Erythroblast (primary cell): ENCODE measurements around the gene TAF3.

Experiments
- GATA1 ChIP-seq: IDR thresholded peaks from 2 replicates; pipeline ENCODE4 v1.6.1; 2011; ENCODE audit warnings: low read depth, mild to moderate bottlenecking, control low read depth, low read length, moderate library complexity
- POLR2A ChIP-seq: IDR thresholded peaks from 2 replicates; pipeline ENCODE4 v1.6.1; 2011; ENCODE audit warnings: mild to moderate bottlenecking, low read length

GRCh38 chr10:7824251-7824650 lies 5.9 kb downstream of the TAF3 start:
- TF ChIP-seq POLR2A (no peak), GATA1 (no peak)
